Trophoblast cell (in vitro differentiated cells and primary cell): ENCODE data around the gene CSTA.

Experiments used
- DNase-seq, 2 donors: peaks; one replicate each; pipeline ENCODE4 v3.0.0-alpha.2; 2016
- H2AFZ ChIP-seq: 2 replicates; pipeline ENCODE4 v1.6.1; 2013; ENCODE audit warnings: low read length, moderate library complexity, mild to moderate bottlenecking; ENCODE audit not compliant: insufficient read depth, poor library complexity
- H2AK5ac ChIP-seq: 2 replicates; pipeline ENCODE4 v1.6.1; 2013; ENCODE audit warnings: mild to moderate bottlenecking, low read length
- H2BK120ac ChIP-seq: 2 replicates; pipeline ENCODE4 v1.6.1; 2013; ENCODE audit warnings: low read length, mild to moderate bottlenecking, moderate library complexity; ENCODE audit not compliant: insufficient read depth, poor library complexity
- H2BK12ac ChIP-seq: 2 replicates; pipeline ENCODE4 v1.6.1; 2013; ENCODE audit warnings: mild to moderate bottlenecking, low read length, moderate library complexity
- H2BK5ac ChIP-seq: 2 replicates; pipeline ENCODE4 v1.6.1; 2013; ENCODE audit warnings: low read length, low read depth, moderate library complexity, mild to moderate bottlenecking; ENCODE audit not compliant: poor library complexity
- H3K14ac ChIP-seq: 2 replicates; pipeline ENCODE4 v1.6.1; 2013; ENCODE audit warnings: mild to moderate bottlenecking, low read length
- H3K18ac ChIP-seq: 2 replicates; pipeline ENCODE4 v1.6.1; 2013; ENCODE audit warnings: mild to moderate bottlenecking, low read length
- H3K23ac ChIP-seq: 2 replicates; pipeline ENCODE4 v1.6.1; 2013; ENCODE audit warnings: low read length
- H3K27ac ChIP-seq: 2 replicates; pipeline ENCODE4 v1.5.1; 2013; ENCODE audit warnings: low read depth, mild to moderate bottlenecking, inconsistent platforms, low read length, moderate library complexity
- H3K27me3 ChIP-seq: 2 replicates; pipeline ENCODE4 v1.6.1; 2013; ENCODE audit warnings: inconsistent platforms, mild to moderate bottlenecking, low read length, moderate library complexity; ENCODE audit not compliant: insufficient read depth
- H3K36me3 ChIP-seq, 2 experiments: 1 replicate in 1 of 2; 2 replicates in 1 of 2; pipeline ENCODE4 v1.6.1; 2013; ENCODE audit warnings: low read length in 2 of 2, mild to moderate bottlenecking in 2 of 2, moderate library complexity in 1 of 2; ENCODE audit not compliant: insufficient read depth in 2 of 2, control insufficient read depth in 1 of 2
- H3K4ac ChIP-seq: 2 replicates; pipeline ENCODE4 v1.6.1; 2013; ENCODE audit warnings: low read depth, mild to moderate bottlenecking, low read length, moderate library complexity
- H3K4me1 ChIP-seq, 2 experiments: 1 replicate in 1 of 2; 2 replicates in 1 of 2; pipeline ENCODE4 v1.6.1; 2013; ENCODE audit warnings: low read length in 2 of 2, mild to moderate bottlenecking in 2 of 2, moderate library complexity in 1 of 2; ENCODE audit not compliant: insufficient read depth in 2 of 2, control insufficient read depth in 1 of 2
- H3K4me2 ChIP-seq: 2 replicates; pipeline ENCODE4 v1.6.1; 2013; ENCODE audit warnings: inconsistent platforms, mild to moderate bottlenecking, low read length, moderate library complexity
- H3K4me3 ChIP-seq: 2 replicates; pipeline ENCODE4 v1.5.1; 2013; ENCODE audit warnings: mild to moderate bottlenecking, low read depth, low read length, inconsistent platforms
- H3K79me1 ChIP-seq: one replicate; pipeline ENCODE4 v1.6.1; 2013; ENCODE audit warnings: low read length
- H3K79me2 ChIP-seq: 2 replicates; pipeline ENCODE4 v1.6.1; 2013; ENCODE audit warnings: low read length, mild to moderate bottlenecking; ENCODE audit not compliant: control insufficient read depth, insufficient read depth, poor library complexity
- H3K9ac ChIP-seq: 2 replicates; pipeline ENCODE4 v1.6.1; 2013; ENCODE audit warnings: mild to moderate bottlenecking, low read length
- H3K9me3 ChIP-seq: 2 replicates; pipeline ENCODE4 v1.6.1; 2013; ENCODE audit warnings: low read depth, mild to moderate bottlenecking, control low read depth, inconsistent platforms, low read length; ENCODE audit not compliant: insufficient read depth
- H4K12ac ChIP-seq: 2 replicates; pipeline ENCODE4 v1.6.1; 2013; ENCODE audit warnings: low read depth, mild to moderate bottlenecking, low read length, moderate library complexity
- H4K8ac ChIP-seq: 2 replicates; pipeline ENCODE4 v1.6.1; 2013; ENCODE audit warnings: low read depth, mild to moderate bottlenecking, low read length, moderate library complexity
- H4K91ac ChIP-seq: one replicate; pipeline ENCODE4 v1.6.1; 2013; ENCODE audit warnings: low read depth, mild to moderate bottlenecking, low read length, moderate library complexity
- WGBS: extraction: QIAGEN DNeasy Blood & Tissue Kit; methylation state at CpG from one replicate; pipeline ENCODE4 v1.1.7; 2013; ENCODE audit warnings: missing lambda C conversion rate; ENCODE audit not compliant: insufficient read length, insufficient coverage; ENCODE audit errors: extremely low coverage; 5-methylcytosine and 5-hydroxymethylcytosine counted together

CSTA gene

DNA sequence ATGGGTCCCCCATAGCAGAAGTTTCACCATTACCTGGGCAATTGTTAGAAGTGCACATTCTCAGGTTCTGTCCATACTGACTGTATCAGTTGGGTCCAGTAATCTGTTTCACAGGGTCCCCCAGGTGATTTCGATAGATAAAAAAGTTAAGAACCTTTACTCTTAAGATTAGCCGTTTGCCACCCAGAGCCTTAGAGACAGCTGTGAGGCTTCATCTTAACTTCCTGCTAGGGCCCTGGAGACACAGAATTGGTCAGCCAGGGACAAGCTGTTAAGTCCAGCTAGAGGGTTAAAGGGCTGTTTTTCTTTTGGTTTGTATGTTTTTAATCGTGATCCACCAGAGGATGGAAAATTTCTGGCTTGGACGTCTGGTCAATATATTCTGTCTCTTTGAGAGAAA lies 65.6 kb downstream of the CSTA start:
- no peak overlapping the region for H2AK5ac ChIP-seq
- no peaks in the 10 kb centered on the region for H3K79me2 ChIP-seq
- DNase-seq: no peak

More for the DNA sequence above, 65.6 kb downstream of the CSTA start:
- Histone ChIP-seq H3K9me3 (no peaks in the 10 kb centered on the region), H3K9ac (no peak overlapping the region), H3K4me1 (peaks cover 0 to 4% of the 10 kb centered on the region in 2 experiments), H3K27ac (no peak overlapping the region), H4K12ac (no peak overlapping the region), H3K23ac (no peak overlapping the region), H3K27me3 (no peaks in the 10 kb centered on the region), H3K14ac (no peak overlapping the region), H3K36me3 (no peaks in the 10 kb centered on the region), H3K4me2 (no peak overlapping the region), H2BK5ac (no peak overlapping the region), H3K4me3 (no peak overlapping the region), H4K8ac (no peak overlapping the region), H3K4ac (no peak overlapping the region), H2BK12ac (no peak overlapping the region), H3K18ac (no peak overlapping the region), H2BK120ac (no peak overlapping the region), H4K91ac (no peak overlapping the region), H3K79me1 (no peaks in the 10 kb centered on the region), H2AFZ (no peak overlapping the region)
- WGBS: no CpG with 5 or more reads among the region's 4 CpGs
